HepG2 (cell line): ENCODE measurements around the gene ARPC1B. TPM values are rescaled to one million over a fixed set of nuclear protein-coding genes. Genes with fewer than 3 reads are reported as not detected.
A peak's percentile ranks its signal among the peaks of the same experiment; 100 is the strongest.

Experiments
- EED ChIP-seq: sonication (generic); formaldehyde crosslinking; IDR thresholded peaks from 2 replicates; pipeline ENCODE4 v1.5.0; 2020; ENCODE audit warnings: mild to moderate bottlenecking, missing genetic modification reagents
- EZH2 ChIP-seq: conservative IDR thresholded peaks from 2 replicates; pipeline ENCODE4 v1.6.1; 2012; ENCODE audit warnings: mild to moderate bottlenecking, low read depth, low read length, moderate library complexity
- NRL ChIP-seq: sonication (generic); formaldehyde crosslinking; IDR thresholded peaks from 2 replicates; pipeline ENCODE4 v1.5.0; 2020; ENCODE audit warnings: missing genetic modification reagents, mild to moderate bottlenecking, moderate library complexity, borderline replicate concordance
- RFX3 ChIP-seq: IDR thresholded peaks from 2 replicates; pipeline ENCODE4 v1.6.1; 2016; ENCODE audit warnings: missing biosample characterization, missing genetic modification reagents
- STAG1 ChIP-seq: sonication (generic); formaldehyde crosslinking; IDR thresholded peaks from 2 replicates; pipeline ENCODE4 v1.4.0; 2020; ENCODE audit warnings: missing genetic modification reagents
- ZNF75D ChIP-seq: sonication (generic); formaldehyde crosslinking; IDR thresholded peaks from 2 replicates; pipeline ENCODE4 v1.8.1; 2023; ENCODE audit warnings: missing genetic modification reagents, mild to moderate bottlenecking, borderline replicate concordance
- ZSCAN22 ChIP-seq: sonication (generic); formaldehyde crosslinking; IDR thresholded peaks from 2 replicates; pipeline ENCODE4 v1.4.0; 2020; ENCODE audit warnings: mild to moderate bottlenecking, missing genetic modification reagents
- polyA plus RNA-seq, 8 experiments: library from polyadenylated mRNA; depleted of rRNA in 3 of 8; stranded (reverse) in 7 of 8; unstranded in 1 of 8; fragments of >200 nt; fragmentation: Illumina TruSeq in 4 of 8; extraction: Trizol in 4 of 8; gene quantifications; 2 replicates each; pipeline versions ENCODE4 v1.2.1 to v1.2.3, GENCODE V29; 2011 to 2016; ENCODE audit warnings: low read depth in 4 of 8, missing spikeins in 1 of 8, mixed read lengths in 1 of 8; ENCODE audit not compliant: insufficient read depth in 1 of 8
- total RNA-seq, 5 experiments: library from RNA; depleted of rRNA; stranded (reverse); fragments of >200 nt; fragmentation: Illumina TruSeq; extraction: Trizol; gene quantifications; 2 replicates each; pipeline ENCODE4 v1.2.3, GENCODE V29; 2016; ENCODE audit warnings: low read depth in 1 of 5
- TF ChIP-seq, protein P1 (sequence below): sonication (generic); formaldehyde crosslinking; IDR thresholded peaks from 2 replicates; pipeline ENCODE4 v1.4.0; 2020; ENCODE audit warnings: missing genetic modification reagents, mild to moderate bottlenecking, borderline replicate concordance
- TF ChIP-seq, protein P2 (sequence below): IDR thresholded peaks from 2 replicates; pipeline ENCODE4 v1.6.1; 2018; ENCODE audit warnings: missing genetic modification reagents
- TF ChIP-seq, protein P3 (sequence below), 2 experiments: fragments of 450-650 bp in 1 of 2; sonication (generic) in 1 of 2; formaldehyde crosslinking in 1 of 2; IDR thresholded peaks; 2 replicates each; pipeline versions ENCODE4 v1.6.1 to v1.8.0; 2016 to 2022; ENCODE audit warnings: antibody characterized with exemption in 1 of 2, mild to moderate bottlenecking in 1 of 2, missing genetic modification reagents in 1 of 2
- TF ChIP-seq, protein P4 (sequence below): sonication (generic); formaldehyde crosslinking; conservative IDR thresholded peaks from 2 replicates; pipeline ENCODE4 v1.8.0; 2022; ENCODE audit warnings: missing genetic modification reagents

Gene ARPC1B
- total and polyA plus RNA-seq, 2 of the 13 experiments (the other 11 are each of a cell fraction or from before 2014, with no cell fraction given): 72.9 to 89.1 TPM

DNA sequence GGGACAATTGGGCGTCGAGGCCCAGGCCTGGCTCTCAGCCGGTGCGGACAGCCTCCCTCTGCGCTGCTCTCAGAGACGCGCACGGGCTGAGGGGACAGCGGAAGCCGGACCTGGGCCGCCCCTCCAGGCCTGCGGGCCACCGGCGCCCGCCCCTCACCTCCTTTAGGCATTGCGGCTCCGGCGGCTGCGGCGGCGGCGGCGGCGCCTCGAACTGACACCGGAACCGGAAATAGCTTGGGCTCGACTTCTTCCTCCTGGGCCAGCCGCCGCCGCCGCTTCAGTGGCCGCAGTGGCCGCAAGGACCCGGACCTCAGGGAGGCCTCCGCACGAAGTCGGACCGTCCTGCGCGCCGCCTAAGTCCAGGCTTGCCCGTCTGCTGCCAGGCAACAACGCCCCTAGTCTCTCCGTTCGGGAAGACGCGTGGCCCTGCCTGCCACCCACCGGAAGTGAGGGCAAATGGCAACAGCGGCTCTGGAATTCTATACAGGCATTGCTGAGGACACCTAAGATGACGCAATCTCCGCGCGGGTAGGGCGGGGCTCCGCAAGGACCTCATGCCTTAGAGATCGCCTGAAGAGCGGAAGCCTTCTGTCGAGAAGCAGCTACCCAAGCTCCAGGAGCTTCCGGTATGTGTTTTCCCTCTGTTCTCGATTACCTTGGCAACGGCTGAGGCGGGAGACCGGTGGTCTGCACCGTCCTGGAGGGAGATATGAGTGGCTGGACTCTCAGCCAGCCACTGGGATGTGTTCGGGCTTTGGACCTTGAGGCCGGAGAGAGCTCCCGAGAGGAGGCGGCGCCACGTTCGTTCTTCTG lies 34.1 kb downstream of the ARPC1B start, which contains the start of the genes BUD31 and PDAP1 (continued):
- TF ChIP-seq, protein P1, sequence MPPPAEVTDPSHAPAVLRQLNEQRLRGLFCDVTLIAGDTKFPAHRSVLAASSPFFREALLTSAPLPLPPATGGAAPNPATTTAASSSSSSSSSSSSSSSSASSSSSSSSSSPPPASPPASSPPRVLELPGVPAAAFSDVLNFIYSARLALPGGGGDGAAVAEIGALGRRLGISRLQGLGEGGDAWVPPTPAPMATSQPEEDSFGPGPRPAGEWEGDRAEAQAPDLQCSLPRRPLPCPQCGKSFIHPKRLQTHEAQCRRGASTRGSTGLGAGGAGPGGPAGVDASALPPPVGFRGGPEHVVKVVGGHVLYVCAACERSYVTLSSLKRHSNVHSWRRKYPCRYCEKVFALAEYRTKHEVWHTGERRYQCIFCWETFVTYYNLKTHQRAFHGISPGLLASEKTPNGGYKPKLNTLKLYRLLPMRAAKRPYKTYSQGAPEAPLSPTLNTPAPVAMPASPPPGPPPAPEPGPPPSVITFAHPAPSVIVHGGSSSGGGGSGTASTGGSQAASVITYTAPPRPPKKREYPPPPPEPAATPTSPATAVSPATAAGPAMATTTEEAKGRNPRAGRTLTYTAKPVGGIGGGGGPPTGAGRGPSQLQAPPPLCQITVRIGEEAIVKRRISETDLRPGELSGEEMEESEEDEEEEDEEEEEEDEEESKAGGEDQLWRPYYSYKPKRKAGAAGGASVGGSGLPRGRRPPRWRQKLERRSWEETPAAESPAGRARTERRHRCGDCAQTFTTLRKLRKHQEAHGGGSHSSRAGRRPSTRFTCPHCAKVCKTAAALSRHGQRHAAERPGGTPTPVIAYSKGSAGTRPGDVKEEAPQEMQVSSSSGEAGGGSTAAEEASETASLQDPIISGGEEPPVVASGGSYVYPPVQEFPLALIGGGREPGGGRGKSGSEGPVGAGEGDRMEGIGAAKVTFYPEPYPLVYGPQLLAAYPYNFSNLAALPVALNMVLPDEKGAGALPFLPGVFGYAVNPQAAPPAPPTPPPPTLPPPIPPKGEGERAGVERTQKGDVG (CRISPR knock-in tag): peak; percentile 61; the same call in 1 of the 2 replicates
- TF ChIP-seq ZNF75D (CRISPR knock-in tag) (no peak; the same call in 1 of the 2 replicates), RFX3 (peak; percentile 77), STAG1 (CRISPR knock-in tag) (no peak), ZSCAN22 (no peak), NRL (CRISPR knock-in tag) (peak; percentile 90; the same call in 1 of the 2 replicates), EED (CRISPR knock-in tag) (no peak), EZH2 (no peak)
- TF ChIP-seq, protein P2, sequence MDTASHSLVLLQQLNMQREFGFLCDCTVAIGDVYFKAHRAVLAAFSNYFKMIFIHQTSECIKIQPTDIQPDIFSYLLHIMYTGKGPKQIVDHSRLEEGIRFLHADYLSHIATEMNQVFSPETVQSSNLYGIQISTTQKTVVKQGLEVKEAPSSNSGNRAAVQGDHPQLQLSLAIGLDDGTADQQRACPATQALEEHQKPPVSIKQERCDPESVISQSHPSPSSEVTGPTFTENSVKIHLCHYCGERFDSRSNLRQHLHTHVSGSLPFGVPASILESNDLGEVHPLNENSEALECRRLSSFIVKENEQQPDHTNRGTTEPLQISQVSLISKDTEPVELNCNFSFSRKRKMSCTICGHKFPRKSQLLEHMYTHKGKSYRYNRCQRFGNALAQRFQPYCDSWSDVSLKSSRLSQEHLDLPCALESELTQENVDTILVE: peak; percentile 97
- TF ChIP-seq, protein P3, sequence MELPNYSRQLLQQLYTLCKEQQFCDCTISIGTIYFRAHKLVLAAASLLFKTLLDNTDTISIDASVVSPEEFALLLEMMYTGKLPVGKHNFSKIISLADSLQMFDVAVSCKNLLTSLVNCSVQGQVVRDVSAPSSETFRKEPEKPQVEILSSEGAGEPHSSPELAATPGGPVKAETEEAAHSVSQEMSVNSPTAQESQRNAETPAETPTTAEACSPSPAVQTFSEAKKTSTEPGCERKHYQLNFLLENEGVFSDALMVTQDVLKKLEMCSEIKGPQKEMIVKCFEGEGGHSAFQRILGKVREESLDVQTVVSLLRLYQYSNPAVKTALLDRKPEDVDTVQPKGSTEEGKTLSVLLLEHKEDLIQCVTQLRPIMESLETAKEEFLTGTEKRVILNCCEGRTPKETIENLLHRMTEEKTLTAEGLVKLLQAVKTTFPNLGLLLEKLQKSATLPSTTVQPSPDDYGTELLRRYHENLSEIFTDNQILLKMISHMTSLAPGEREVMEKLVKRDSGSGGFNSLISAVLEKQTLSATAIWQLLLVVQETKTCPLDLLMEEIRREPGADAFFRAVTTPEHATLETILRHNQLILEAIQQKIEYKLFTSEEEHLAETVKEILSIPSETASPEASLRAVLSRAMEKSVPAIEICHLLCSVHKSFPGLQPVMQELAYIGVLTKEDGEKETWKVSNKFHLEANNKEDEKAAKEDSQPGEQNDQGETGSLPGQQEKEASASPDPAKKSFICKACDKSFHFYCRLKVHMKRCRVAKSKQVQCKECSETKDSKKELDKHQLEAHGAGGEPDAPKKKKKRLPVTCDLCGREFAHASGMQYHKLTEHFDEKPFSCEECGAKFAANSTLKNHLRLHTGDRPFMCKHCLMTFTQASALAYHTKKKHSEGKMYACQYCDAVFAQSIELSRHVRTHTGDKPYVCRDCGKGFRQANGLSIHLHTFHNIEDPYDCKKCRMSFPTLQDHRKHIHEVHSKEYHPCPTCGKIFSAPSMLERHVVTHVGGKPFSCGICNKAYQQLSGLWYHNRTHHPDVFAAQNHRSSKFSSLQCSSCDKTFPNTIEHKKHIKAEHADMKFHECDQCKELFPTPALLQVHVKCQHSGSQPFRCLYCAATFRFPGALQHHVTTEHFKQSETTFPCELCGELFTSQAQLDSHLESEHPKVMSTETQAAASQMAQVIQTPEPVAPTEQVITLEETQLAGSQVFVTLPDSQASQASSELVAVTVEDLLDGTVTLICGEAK (IDR thresholded peaks at IDR 0.05): peak; percentile 73
- TF ChIP-seq, protein P3 (CRISPR knock-in tag; IDR thresholded peaks at IDR 0.05): peak; percentile 41; the same call in 1 of the 2 replicates
- TF ChIP-seq, protein P4, sequence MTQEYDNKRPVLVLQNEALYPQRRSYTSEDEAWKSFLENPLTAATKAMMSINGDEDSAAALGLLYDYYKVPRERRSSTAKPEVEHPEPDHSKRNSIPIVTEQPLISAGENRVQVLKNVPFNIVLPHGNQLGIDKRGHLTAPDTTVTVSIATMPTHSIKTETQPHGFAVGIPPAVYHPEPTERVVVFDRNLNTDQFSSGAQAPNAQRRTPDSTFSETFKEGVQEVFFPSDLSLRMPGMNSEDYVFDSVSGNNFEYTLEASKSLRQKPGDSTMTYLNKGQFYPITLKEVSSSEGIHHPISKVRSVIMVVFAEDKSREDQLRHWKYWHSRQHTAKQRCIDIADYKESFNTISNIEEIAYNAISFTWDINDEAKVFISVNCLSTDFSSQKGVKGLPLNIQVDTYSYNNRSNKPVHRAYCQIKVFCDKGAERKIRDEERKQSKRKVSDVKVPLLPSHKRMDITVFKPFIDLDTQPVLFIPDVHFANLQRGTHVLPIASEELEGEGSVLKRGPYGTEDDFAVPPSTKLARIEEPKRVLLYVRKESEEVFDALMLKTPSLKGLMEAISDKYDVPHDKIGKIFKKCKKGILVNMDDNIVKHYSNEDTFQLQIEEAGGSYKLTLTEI (CRISPR knock-in tag): no peak
